22Rv1 (cell line): Measurements from ENCODE around the gene MAP3K9.

ENCODE experiments used
- ZFX ChIP-seq: fragments of 450-650 bp; IDR thresholded peaks from 2 replicates; pipeline ENCODE4 v1.6.1; 2017; ENCODE audit warnings: antibody characterized with exemption, borderline replicate concordance
- TF ChIP-seq, protein P1 (sequence below): fragments of 450-650 bp; IDR thresholded peaks from 2 replicates; pipeline ENCODE4 v1.5.1; 2017; ENCODE audit warnings: mild to moderate bottlenecking

DNA sequence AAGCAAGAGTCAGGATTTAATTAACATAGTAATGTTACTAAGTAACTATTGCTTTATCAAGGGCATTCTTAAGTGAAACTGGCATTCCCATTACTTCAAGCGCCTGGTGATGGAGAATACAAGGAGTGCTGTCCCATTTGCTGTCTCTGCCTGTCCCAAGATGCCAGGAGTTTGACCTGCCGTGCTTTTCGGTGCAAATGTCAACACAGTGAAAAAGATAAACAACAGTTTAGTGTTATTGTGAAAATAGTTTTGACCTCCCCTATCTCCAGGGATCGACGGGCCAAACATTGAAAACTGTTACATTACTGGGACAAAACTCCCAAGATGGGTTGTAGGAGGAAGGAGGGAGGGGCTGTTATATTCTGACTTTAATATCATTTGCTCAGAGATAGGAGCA is 92.8 kb downstream of the MAP3K9 start:
- TF ChIP-seq ZFX: no peak
- TF ChIP-seq, protein P1, sequence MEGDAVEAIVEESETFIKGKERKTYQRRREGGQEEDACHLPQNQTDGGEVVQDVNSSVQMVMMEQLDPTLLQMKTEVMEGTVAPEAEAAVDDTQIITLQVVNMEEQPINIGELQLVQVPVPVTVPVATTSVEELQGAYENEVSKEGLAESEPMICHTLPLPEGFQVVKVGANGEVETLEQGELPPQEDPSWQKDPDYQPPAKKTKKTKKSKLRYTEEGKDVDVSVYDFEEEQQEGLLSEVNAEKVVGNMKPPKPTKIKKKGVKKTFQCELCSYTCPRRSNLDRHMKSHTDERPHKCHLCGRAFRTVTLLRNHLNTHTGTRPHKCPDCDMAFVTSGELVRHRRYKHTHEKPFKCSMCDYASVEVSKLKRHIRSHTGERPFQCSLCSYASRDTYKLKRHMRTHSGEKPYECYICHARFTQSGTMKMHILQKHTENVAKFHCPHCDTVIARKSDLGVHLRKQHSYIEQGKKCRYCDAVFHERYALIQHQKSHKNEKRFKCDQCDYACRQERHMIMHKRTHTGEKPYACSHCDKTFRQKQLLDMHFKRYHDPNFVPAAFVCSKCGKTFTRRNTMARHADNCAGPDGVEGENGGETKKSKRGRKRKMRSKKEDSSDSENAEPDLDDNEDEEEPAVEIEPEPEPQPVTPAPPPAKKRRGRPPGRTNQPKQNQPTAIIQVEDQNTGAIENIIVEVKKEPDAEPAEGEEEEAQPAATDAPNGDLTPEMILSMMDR: no peak
